Measurements from ENCODE around the gene RAB41. TPM values are rescaled to one million over a fixed set of nuclear protein-coding genes. Genes with fewer than 3 reads are reported as not detected.

The RAB41 gene
- total RNA-seq, 1 experiment from 2014 or later, result not detected

- Mint-ChIP-seq H3K27ac (ENCODE audit: low read depth, unreplicated experiment) (peak overlapping the region; percentile 81), H3K27me3 (ENCODE audit: insufficient read depth, unreplicated experiment) (peaks cover 54% of the 10 kb centered on the region), H3K9me3 (ENCODE audit: unreplicated experiment) (no peaks in the 10 kb centered on the region), H3K36me3 (ENCODE audit: insufficient read depth, unreplicated experiment) (no peaks in the 10 kb centered on the region), H3K4me1 (ENCODE audit: insufficient read depth, unreplicated experiment) (peaks cover 7% of the 10 kb centered on the region), H3K4me3 (ENCODE audit: unreplicated experiment) (no peak overlapping the region)
- intact Hi-C loops (cut with micrococcal nuclease), result no loop called here
- TF ChIP-seq CTCF (IDR thresholded peaks at IDR 0.05; ENCODE audit: unreplicated experiment), result no peak
- no peak for DNase-seq (ENCODE audit: unreplicated experiment)
- CTCF ChIA-PET, result interaction anchor here (0.9 to 1.8 kb wide), 2 partner anchors 8 to 59 kb away, joined by 4 to 6 read pairs; no protein-coding TSS in a partner anchor
- POLR2A ChIA-PET, result interaction anchor here (0.7 to 1.2 kb wide), 3 partner anchors 13 to 36 kb away, joined by 3 read pairs; partner anchors contain the start of genes KIF4A and PDZD11
- TSS peak; percentile 52 for BruUV-seq (replicated peaks)
Observed at GRCh38 chrX:70254063-70254400, 27.9 kb upstream of the RAB41 start.

- Mint-ChIP-seq H3K27ac (ENCODE audit: low read depth, unreplicated experiment) (no peak overlapping the region), H3K9me3 (ENCODE audit: unreplicated experiment) (no peaks in the 10 kb centered on the region), H3K27me3 (ENCODE audit: insufficient read depth, unreplicated experiment) (peaks cover 50% of the 10 kb centered on the region), H3K4me3 (ENCODE audit: unreplicated experiment) (no peak overlapping the region), H3K4me1 (ENCODE audit: insufficient read depth, unreplicated experiment) (peaks cover 7% of the 10 kb centered on the region), H3K36me3 (ENCODE audit: insufficient read depth, unreplicated experiment) (no peaks in the 10 kb centered on the region)
- POLR2A ChIA-PET, result interaction anchor here (1.0 kb wide), 1 partner anchor 14 kb away, joined by 3 read pairs; no protein-coding TSS in a partner anchor
- TF ChIP-seq CTCF (IDR thresholded peaks at IDR 0.05; ENCODE audit: unreplicated experiment), result no peak
- CTCF ChIA-PET, result no interaction called here
- DNase-seq (ENCODE audit: unreplicated experiment), result no peak
- intact Hi-C loops (cut with micrococcal nuclease), result no loop called here
- no TSS peak for BruUV-seq (replicated peaks)
Observed at GRCh38 chrX:70254909-70255308, 27.1 kb upstream of the RAB41 start.

GRCh38 chrX:70255452-70255851 is 26.5 kb upstream of the RAB41 start:
- intact Hi-C loops (cut with micrococcal nuclease), result no loop called here
- BruUV-seq (replicated peaks), result no TSS peak
- POLR2A ChIA-PET, result no interaction called here
- CTCF ChIA-PET, result no interaction called here
- Mint-ChIP-seq H3K4me1 (ENCODE audit: insufficient read depth, unreplicated experiment) (peaks cover 7% of the 10 kb centered on the region), H3K4me3 (ENCODE audit: unreplicated experiment) (no peak overlapping the region), H3K9me3 (ENCODE audit: unreplicated experiment) (no peaks in the 10 kb centered on the region), H3K27ac (ENCODE audit: low read depth, unreplicated experiment) (no peak overlapping the region), H3K27me3 (ENCODE audit: insufficient read depth, unreplicated experiment) (peaks cover 45% of the 10 kb centered on the region), H3K36me3 (ENCODE audit: insufficient read depth, unreplicated experiment) (no peaks in the 10 kb centered on the region)
- no peak for DNase-seq (ENCODE audit: unreplicated experiment)
- no peak for TF ChIP-seq CTCF (IDR thresholded peaks at IDR 0.05; ENCODE audit: unreplicated experiment)

GRCh38 chrX:70257423-70258288 is 24.3 kb upstream of the RAB41 start:
- H3K27me3 Mint-ChIP-seq (ENCODE audit: insufficient read depth, unreplicated experiment), result peaks cover 51% of the 10 kb centered on the region
- DNase-seq (ENCODE audit: unreplicated experiment), result no peak
- no peak overlapping the region for H3K4me3 Mint-ChIP-seq (ENCODE audit: unreplicated experiment)
- CTCF ChIA-PET, result interaction anchor here (0.6 kb wide), 1 partner anchor 162 kb away, joined by 3 read pairs; no protein-coding TSS in a partner anchor
- TF ChIP-seq CTCF (IDR thresholded peaks at IDR 0.05; ENCODE audit: unreplicated experiment), result no peak
- no peaks in the 10 kb centered on the region for H3K36me3 Mint-ChIP-seq (ENCODE audit: insufficient read depth, unreplicated experiment)
- intact Hi-C loops (cut with micrococcal nuclease), result no loop called here
- H3K4me1 Mint-ChIP-seq (ENCODE audit: insufficient read depth, unreplicated experiment), result peaks cover 7% of the 10 kb centered on the region
- no peak overlapping the region for H3K27ac Mint-ChIP-seq (ENCODE audit: low read depth, unreplicated experiment)
- no TSS peak for BruUV-seq (replicated peaks)
- POLR2A ChIA-PET, result no interaction called here
- no peaks in the 10 kb centered on the region for H3K9me3 Mint-ChIP-seq (ENCODE audit: unreplicated experiment)

Measured in MCF 10A (cell line).